SK-N-SH treated with all-trans-retinoic acid at 6 μM for 48 hours (cell line): Measurements from ENCODE around the gene DFFB.

Source experiments
- ATAC-seq: fragments of 200-7000 bp; cut with Tn5 transposase; 3 replicates; pipeline ENCODE4 v1.9.1; 2020; ENCODE audit warnings: mild to moderate bottlenecking, moderate library complexity
- ARNTL ChIP-seq: fragments of 450-650 bp; formaldehyde crosslinking; IDR thresholded peaks from 2 replicates; pipeline ENCODE4 v1.5.0; 2020; ENCODE audit warnings: low read depth, mild to moderate bottlenecking, moderate library complexity, borderline replicate concordance
- BACH2 ChIP-seq: fragments of 250-450 bp; sonication (Bioruptor Pico); IDR thresholded peaks from 2 replicates; pipeline ENCODE4 v1.9.0; 2021; ENCODE audit warnings: mild to moderate bottlenecking, borderline replicate concordance
- CREB5 ChIP-seq: fragments of 250-450 bp; sonication (Bioruptor Pico); IDR thresholded peaks from 2 replicates; pipeline ENCODE4 v1.5.1; 2020; ENCODE audit warnings: low read depth, mild to moderate bottlenecking, moderate library complexity
- CSDC2 ChIP-seq: fragments of 250-450 bp; sonication (Bioruptor Pico); IDR thresholded peaks from 2 replicates; pipeline ENCODE4 v1.5.0; 2020; ENCODE audit warnings: mild to moderate bottlenecking, moderate library complexity
- ESRRG ChIP-seq: fragments of 250-450 bp; sonication (Bioruptor Pico); IDR thresholded peaks from 2 replicates; pipeline ENCODE4 v1.6.1; 2021; ENCODE audit warnings: mild to moderate bottlenecking
- GLIS3 ChIP-seq: fragments of 250-450 bp; sonication (Bioruptor Pico); IDR thresholded peaks from 2 replicates; pipeline ENCODE4 v1.5.0; 2020; ENCODE audit warnings: mild to moderate bottlenecking, moderate library complexity
- ISL1 ChIP-seq: fragments of 250-450 bp; sonication (Bioruptor Pico); IDR thresholded peaks from 2 replicates; pipeline ENCODE4 v2.1.2; 2022; ENCODE audit warnings: mild to moderate bottlenecking, moderate library complexity
- OSR1 ChIP-seq: fragments of 250-450 bp; sonication (Bioruptor Pico); IDR thresholded peaks from 2 replicates; pipeline ENCODE4 v1.8.0; 2022; ENCODE audit warnings: moderate library complexity, mild to moderate bottlenecking, inconsistent platforms
- PATZ1 ChIP-seq: fragments of 250-450 bp; sonication (Bioruptor Pico); IDR thresholded peaks from 2 replicates; pipeline ENCODE4 v1.8.0; 2020; ENCODE audit warnings: mild to moderate bottlenecking, moderate library complexity, borderline replicate concordance
- PPARA ChIP-seq: fragments of 250-450 bp; sonication (Bioruptor Pico); IDR thresholded peaks from 2 replicates; pipeline ENCODE4 v1.5.0; 2020; ENCODE audit warnings: mild to moderate bottlenecking, borderline replicate concordance
- SNAI2 ChIP-seq: fragments of 250-450 bp; sonication (Bioruptor Pico); IDR thresholded peaks from 2 replicates; pipeline ENCODE4 v1.5.0; 2020; ENCODE audit warnings: mild to moderate bottlenecking, moderate library complexity
- TCF4 ChIP-seq: fragments of 250-450 bp; sonication (Bioruptor Pico); IDR thresholded peaks from 2 replicates; pipeline ENCODE4 v1.8.0; 2021; ENCODE audit warnings: mild to moderate bottlenecking, moderate library complexity, borderline replicate concordance
- TOX ChIP-seq: fragments of 250-450 bp; sonication (Bioruptor Pico); IDR thresholded peaks from 2 replicates; pipeline ENCODE4 v1.8.0; 2021; ENCODE audit warnings: mild to moderate bottlenecking, moderate library complexity, borderline replicate concordance
- ZC3H10 ChIP-seq: fragments of 250-450 bp; sonication (Bioruptor Pico); IDR thresholded peaks from 2 replicates; pipeline ENCODE4 v1.5.1; 2021; ENCODE audit warnings: mild to moderate bottlenecking, moderate library complexity
- ZFP3 ChIP-seq: fragments of 250-450 bp; sonication (Bioruptor Pico); IDR thresholded peaks from 2 replicates; pipeline ENCODE4 v1.5.0; 2020; ENCODE audit warnings: mild to moderate bottlenecking, moderate library complexity
- ZNF565 ChIP-seq: fragments of 450-650 bp; formaldehyde crosslinking; conservative IDR thresholded peaks from 2 replicates; pipeline ENCODE4 v1.5.0; 2020; ENCODE audit warnings: low read depth, mild to moderate bottlenecking, moderate library complexity
- ZNF70 ChIP-seq: fragments of 450-650 bp; formaldehyde crosslinking; IDR thresholded peaks from 2 replicates; pipeline ENCODE4 v1.5.0; 2020; ENCODE audit warnings: mild to moderate bottlenecking, moderate library complexity
- ZNF8 ChIP-seq: fragments of 450-650 bp; formaldehyde crosslinking; IDR thresholded peaks from 2 replicates; pipeline ENCODE4 v1.5.0; 2020; ENCODE audit warnings: mild to moderate bottlenecking, moderate library complexity
- TF ChIP-seq, protein P1 (sequence below): fragments of 250-450 bp; sonication (Bioruptor Pico); IDR thresholded peaks from 2 replicates; pipeline ENCODE4 v1.5.0; 2020; ENCODE audit warnings: mild to moderate bottlenecking, moderate library complexity
- TF ChIP-seq, protein P2 (sequence below): fragments of 250-450 bp; sonication (Bioruptor Pico); IDR thresholded peaks from 2 replicates; pipeline ENCODE4 v1.5.1; 2021; ENCODE audit warnings: mild to moderate bottlenecking, moderate library complexity

DFFB gene

GRCh38 chr1:3880429-3881192 lies 23.3 kb downstream of the DFFB start (continued):
- TF ChIP-seq, protein P1, sequence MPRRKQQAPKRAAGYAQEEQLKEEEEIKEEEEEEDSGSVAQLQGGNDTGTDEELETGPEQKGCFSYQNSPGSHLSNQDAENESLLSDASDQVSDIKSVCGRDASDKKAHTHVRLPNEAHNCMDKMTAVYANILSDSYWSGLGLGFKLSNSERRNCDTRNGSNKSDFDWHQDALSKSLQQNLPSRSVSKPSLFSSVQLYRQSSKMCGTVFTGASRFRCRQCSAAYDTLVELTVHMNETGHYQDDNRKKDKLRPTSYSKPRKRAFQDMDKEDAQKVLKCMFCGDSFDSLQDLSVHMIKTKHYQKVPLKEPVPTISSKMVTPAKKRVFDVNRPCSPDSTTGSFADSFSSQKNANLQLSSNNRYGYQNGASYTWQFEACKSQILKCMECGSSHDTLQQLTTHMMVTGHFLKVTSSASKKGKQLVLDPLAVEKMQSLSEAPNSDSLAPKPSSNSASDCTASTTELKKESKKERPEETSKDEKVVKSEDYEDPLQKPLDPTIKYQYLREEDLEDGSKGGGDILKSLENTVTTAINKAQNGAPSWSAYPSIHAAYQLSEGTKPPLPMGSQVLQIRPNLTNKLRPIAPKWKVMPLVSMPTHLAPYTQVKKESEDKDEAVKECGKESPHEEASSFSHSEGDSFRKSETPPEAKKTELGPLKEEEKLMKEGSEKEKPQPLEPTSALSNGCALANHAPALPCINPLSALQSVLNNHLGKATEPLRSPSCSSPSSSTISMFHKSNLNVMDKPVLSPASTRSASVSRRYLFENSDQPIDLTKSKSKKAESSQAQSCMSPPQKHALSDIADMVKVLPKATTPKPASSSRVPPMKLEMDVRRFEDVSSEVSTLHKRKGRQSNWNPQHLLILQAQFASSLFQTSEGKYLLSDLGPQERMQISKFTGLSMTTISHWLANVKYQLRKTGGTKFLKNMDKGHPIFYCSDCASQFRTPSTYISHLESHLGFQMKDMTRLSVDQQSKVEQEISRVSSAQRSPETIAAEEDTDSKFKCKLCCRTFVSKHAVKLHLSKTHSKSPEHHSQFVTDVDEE (CRISPR knock-in tag): no peak
- TF ChIP-seq GLIS3 (CRISPR knock-in tag) (no peak), CSDC2 (CRISPR knock-in tag) (no peak), OSR1 (CRISPR knock-in tag) (no peak)
- TF ChIP-seq, protein P2, sequence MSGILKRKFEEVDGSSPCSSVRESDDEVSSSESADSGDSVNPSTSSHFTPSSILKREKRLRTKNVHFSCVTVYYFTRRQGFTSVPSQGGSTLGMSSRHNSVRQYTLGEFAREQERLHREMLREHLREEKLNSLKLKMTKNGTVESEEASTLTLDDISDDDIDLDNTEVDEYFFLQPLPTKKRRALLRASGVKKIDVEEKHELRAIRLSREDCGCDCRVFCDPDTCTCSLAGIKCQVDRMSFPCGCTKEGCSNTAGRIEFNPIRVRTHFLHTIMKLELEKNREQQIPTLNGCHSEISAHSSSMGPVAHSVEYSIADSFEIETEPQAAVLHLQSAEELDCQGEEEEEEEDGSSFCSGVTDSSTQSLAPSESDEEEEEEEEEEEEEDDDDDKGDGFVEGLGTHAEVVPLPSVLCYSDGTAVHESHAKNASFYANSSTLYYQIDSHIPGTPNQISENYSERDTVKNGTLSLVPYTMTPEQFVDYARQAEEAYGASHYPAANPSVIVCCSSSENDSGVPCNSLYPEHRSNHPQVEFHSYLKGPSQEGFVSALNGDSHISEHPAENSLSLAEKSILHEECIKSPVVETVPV (CRISPR knock-in tag): no peak

DNA sequence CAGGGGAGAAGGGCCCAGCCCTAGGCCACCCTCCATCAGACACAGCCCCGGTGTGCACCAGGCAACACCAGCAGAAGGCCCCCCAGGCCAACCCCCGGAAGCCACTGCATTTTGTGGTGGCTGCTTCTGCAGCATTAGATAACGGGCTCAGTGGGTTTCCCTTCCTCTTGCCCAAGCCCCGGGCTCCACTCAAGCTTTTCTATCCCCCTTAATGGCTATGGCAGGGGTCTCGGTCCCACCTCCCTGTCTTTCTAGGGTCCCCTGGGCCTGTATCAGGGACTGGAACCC lies 23.9 kb downstream of the DFFB start:
- ATAC-seq: no peak
- TF ChIP-seq PPARA (CRISPR knock-in tag) (no peak), TCF4 (CRISPR knock-in tag) (no peak), ESRRG (CRISPR knock-in tag) (no peak), ZNF565 (no peak), BACH2 (CRISPR knock-in tag) (no peak), PATZ1 (CRISPR knock-in tag) (no peak), CSDC2 (CRISPR knock-in tag) (no peak), GLIS3 (CRISPR knock-in tag) (no peak), ZFP3 (CRISPR knock-in tag) (no peak), SNAI2 (no peak)

- ATAC-seq: no peak
- TF ChIP-seq ZFP3 (CRISPR knock-in tag) (no peak), PATZ1 (CRISPR knock-in tag) (no peak), ARNTL (no peak), ISL1 (CRISPR knock-in tag) (no peak), ZNF70 (CRISPR knock-in tag) (no peak), ZC3H10 (no peak), TOX (no peak), ZNF565 (no peak), BACH2 (CRISPR knock-in tag) (no peak), CREB5 (no peak), CSDC2 (CRISPR knock-in tag) (no peak), ZNF8 (CRISPR knock-in tag) (no peak)
Observed at GRCh38 chr1:3883194-3883925, 26.1 kb downstream of the DFFB start.
